Fibroblast of lung (primary cell): Measurements from ENCODE around the gene CD83. TPM values are rescaled to one million over a fixed set of nuclear protein-coding genes. Genes with fewer than 3 reads are reported as not detected.

ENCODE experiments used
- DNase-seq, 2 donors: peaks; one replicate each; pipeline versions ENCODE4 v3.0.0 to v3.0.0-alpha.2; 2010; ENCODE audit warnings: low read depth in 2 of 2
- H2AFZ ChIP-seq: 2 replicates; pipeline ENCODE4 v1.5.1; 2012; ENCODE audit warnings: low read length, control low read depth, inconsistent platforms
- H3K27ac ChIP-seq: 2 replicates; pipeline ENCODE4 v1.5.1; 2011; ENCODE audit warnings: low read length, control low read depth; ENCODE audit not compliant: insufficient read depth
- H3K27me3 ChIP-seq: 2 replicates; pipeline ENCODE4 v1.5.1; 2011; ENCODE audit warnings: mild to moderate bottlenecking, low read length; ENCODE audit not compliant: control insufficient read depth, insufficient read depth
- H3K36me3 ChIP-seq: 2 replicates; pipeline ENCODE4 v1.5.1; 2011; ENCODE audit warnings: low read length; ENCODE audit not compliant: control insufficient read depth, insufficient read depth
- H3K4me1 ChIP-seq: 2 replicates; pipeline ENCODE4 v1.5.1; 2011; ENCODE audit warnings: low read length; ENCODE audit not compliant: control insufficient read depth, insufficient read depth; ENCODE audit errors: extremely low read depth
- H3K4me2 ChIP-seq: 2 replicates; pipeline ENCODE4 v1.5.1; 2011; ENCODE audit warnings: low read length, control low read depth; ENCODE audit not compliant: insufficient read depth; ENCODE audit errors: extremely low read depth
- H3K4me3 ChIP-seq, 4 experiments: fragments of 200-600 bp in 1 of 4; sonication (generic) in 1 of 4; replicated peaks in 1 of 4; 2 replicates each; pipeline ENCODE4 v1.5.1; 2011 to 2016; ENCODE audit warnings: low read length in 4 of 4, low read depth in 3 of 4, mild to moderate bottlenecking in 3 of 4, control low read depth in 2 of 4, inconsistent platforms in 1 of 4, mixed read lengths in 1 of 4; ENCODE audit not compliant: insufficient read depth in 1 of 4; ENCODE audit errors: control extremely low read depth in 1 of 4
- H3K79me2 ChIP-seq: 2 replicates; pipeline ENCODE4 v1.5.1; 2012; ENCODE audit warnings: mild to moderate bottlenecking, low read length, inconsistent platforms; ENCODE audit not compliant: control insufficient read depth, insufficient read depth
- H3K9ac ChIP-seq: 2 replicates; pipeline ENCODE4 v1.5.1; 2011; ENCODE audit warnings: mild to moderate bottlenecking, low read length, control low read depth; ENCODE audit not compliant: insufficient read depth
- H3K9me3 ChIP-seq: 2 replicates; pipeline ENCODE4 v1.5.1; 2012; ENCODE audit warnings: low read depth, low read length; ENCODE audit not compliant: control insufficient read depth, insufficient read depth
- H4K20me1 ChIP-seq: 2 replicates; pipeline ENCODE4 v1.5.1; 2011; ENCODE audit warnings: low read length; ENCODE audit not compliant: control insufficient read depth, insufficient read depth; ENCODE audit errors: extremely low read depth
- EZH2 ChIP-seq: IDR thresholded peaks from 2 replicates; pipeline ENCODE4 v1.5.1; 2012; ENCODE audit warnings: low read length, control low read depth, mild to moderate bottlenecking; ENCODE audit errors: missing control alignments
- polyA plus RNA-seq, 2 donors: library from polyadenylated mRNA; depleted of rRNA in 1 of 2; stranded (reverse) in 1 of 2; unstranded in 1 of 2; fragments of >200 nt; gene quantifications; 2 replicates each; pipeline ENCODE4 v1.2.1, GENCODE V29; 2011 to 2012; ENCODE audit warnings: missing spikeins in 1 of 2
- total RNA-seq: library from RNA; depleted of rRNA; stranded (reverse); fragments of >200 nt; gene quantifications from 2 replicates; pipeline ENCODE4 v1.2.1, GENCODE V29; 2014
- TF ChIP-seq, protein P1 (sequence below), 2 donors: IDR thresholded peaks in 1 of 2; conservative IDR thresholded peaks in 1 of 2; 1 replicate in 1 of 2; 2 replicates in 1 of 2; pipeline ENCODE4 v1.5.1; 2011 to 2012; ENCODE audit warnings: low read length in 2 of 2, control low read depth in 1 of 2, inconsistent platforms in 1 of 2, low read depth in 1 of 2, mild to moderate bottlenecking in 1 of 2

Gene CD83
- total and polyA plus RNA-seq, 2 donors (not counting 1 experiment from before 2014, with no cell fraction given), result 2.1 to 5.0 TPM

DNA sequence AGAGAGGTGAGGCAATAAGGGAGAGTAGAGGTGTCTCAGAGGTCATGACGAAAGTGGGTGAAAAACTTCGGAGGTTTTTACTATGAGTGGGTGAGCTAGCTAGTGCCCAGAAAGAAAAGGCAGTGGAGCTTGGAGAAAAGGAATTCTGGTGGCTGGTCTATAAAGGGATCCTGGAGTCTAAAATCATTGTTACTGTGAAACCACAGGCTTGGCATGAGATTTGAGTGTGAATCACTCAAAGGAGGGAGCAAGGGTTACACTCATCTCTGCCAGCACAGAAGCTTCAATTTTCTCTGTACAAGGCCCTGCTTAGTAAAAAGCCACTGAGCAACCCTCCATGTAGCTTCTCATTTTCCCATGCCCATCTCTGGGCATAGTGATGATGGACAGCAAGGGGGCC, 47.5 kb downstream of the CD83 start:
- Histone ChIP-seq H2AFZ (no peak overlapping the region), H3K4me2 (no peak overlapping the region), H3K9me3 (no peaks in the 10 kb centered on the region), H3K9ac (no peak overlapping the region), H3K27ac (no peak overlapping the region), H3K4me3 (no peak overlapping the region), H3K4me1 (no peaks in the 10 kb centered on the region), H3K79me2 (no peaks in the 10 kb centered on the region), H3K36me3 (no peaks in the 10 kb centered on the region), H4K20me1 (no peaks in the 10 kb centered on the region), H3K27me3 (no peaks in the 10 kb centered on the region)
- TF ChIP-seq, protein P1, sequence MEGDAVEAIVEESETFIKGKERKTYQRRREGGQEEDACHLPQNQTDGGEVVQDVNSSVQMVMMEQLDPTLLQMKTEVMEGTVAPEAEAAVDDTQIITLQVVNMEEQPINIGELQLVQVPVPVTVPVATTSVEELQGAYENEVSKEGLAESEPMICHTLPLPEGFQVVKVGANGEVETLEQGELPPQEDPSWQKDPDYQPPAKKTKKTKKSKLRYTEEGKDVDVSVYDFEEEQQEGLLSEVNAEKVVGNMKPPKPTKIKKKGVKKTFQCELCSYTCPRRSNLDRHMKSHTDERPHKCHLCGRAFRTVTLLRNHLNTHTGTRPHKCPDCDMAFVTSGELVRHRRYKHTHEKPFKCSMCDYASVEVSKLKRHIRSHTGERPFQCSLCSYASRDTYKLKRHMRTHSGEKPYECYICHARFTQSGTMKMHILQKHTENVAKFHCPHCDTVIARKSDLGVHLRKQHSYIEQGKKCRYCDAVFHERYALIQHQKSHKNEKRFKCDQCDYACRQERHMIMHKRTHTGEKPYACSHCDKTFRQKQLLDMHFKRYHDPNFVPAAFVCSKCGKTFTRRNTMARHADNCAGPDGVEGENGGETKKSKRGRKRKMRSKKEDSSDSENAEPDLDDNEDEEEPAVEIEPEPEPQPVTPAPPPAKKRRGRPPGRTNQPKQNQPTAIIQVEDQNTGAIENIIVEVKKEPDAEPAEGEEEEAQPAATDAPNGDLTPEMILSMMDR (conservative IDR thresholded peaks at IDR 0.05 in 1 of 2, IDR thresholded peaks at IDR 0.05 in 1 of 2; ENCODE audit: low read depth in 1 of 2, low read length in 2 of 2), result no peak
- no peak for TF ChIP-seq EZH2
- peak; percentile 68 to 91 for DNase-seq

DNA sequence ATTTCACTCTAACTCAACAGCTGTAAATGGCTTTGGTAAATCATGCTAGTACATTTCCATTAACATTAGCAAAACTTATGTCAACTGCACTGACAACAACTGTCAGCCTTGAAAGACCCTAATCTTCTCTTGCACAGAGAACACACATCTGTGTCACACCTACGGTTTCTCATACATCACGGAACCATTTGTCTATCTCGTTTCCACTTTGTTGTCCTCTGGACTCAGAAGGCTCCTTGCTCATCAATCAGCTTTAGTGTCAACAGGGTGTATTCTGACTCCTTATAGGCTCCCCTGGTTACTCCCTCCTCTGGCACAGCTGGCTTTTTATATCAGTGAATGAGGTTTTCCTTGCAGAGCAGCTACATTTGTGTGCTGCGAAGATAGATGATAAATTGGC, 49.3 kb downstream of the CD83 start:
- Histone ChIP-seq H4K20me1 (no peaks in the 10 kb centered on the region), H3K9me3 (no peaks in the 10 kb centered on the region), H3K4me3 (no peak overlapping the region), H3K4me1 (no peaks in the 10 kb centered on the region), H3K27me3 (no peaks in the 10 kb centered on the region), H2AFZ (no peak overlapping the region), H3K79me2 (no peaks in the 10 kb centered on the region), H3K27ac (no peak overlapping the region), H3K4me2 (no peak overlapping the region), H3K9ac (no peak overlapping the region), H3K36me3 (no peaks in the 10 kb centered on the region)
- no peak for DNase-seq
- TF ChIP-seq EZH2, result no peak
- TF ChIP-seq, protein P1 (conservative IDR thresholded peaks at IDR 0.05 in 1 of 2, IDR thresholded peaks at IDR 0.05 in 1 of 2; ENCODE audit: low read depth in 1 of 2, low read length in 2 of 2), result no peak

DNA sequence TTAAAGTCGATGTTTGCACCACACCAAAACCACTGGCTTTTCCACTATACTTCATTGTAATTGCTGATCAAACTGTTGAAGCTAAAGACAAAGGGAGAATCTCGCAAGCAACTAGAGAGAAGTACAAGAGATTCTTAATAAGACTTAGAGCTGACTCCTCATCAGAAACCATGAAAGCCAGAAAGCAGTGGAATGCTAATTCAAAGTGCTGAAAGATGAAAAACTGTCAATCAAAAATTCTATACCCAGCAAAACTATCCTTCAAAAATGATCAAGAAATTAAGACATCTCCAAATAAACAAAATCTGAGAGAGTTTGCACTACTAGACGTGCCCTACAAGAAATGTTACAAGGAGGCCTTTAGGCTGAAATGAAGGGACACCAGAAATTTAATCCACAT, 52.6 kb downstream of the CD83 start:
- no peaks in the 10 kb centered on the region for H3K9me3 ChIP-seq
- H4K20me1 ChIP-seq, result no peaks in the 10 kb centered on the region
- TF ChIP-seq EZH2, result no peak
- TF ChIP-seq, protein P1 (conservative IDR thresholded peaks at IDR 0.05 in 1 of 2, IDR thresholded peaks at IDR 0.05 in 1 of 2; ENCODE audit: low read depth in 1 of 2, low read length in 2 of 2), result no peak
- H3K9ac ChIP-seq, result no peak overlapping the region
- H3K36me3 ChIP-seq, result no peaks in the 10 kb centered on the region
- no peak overlapping the region for H3K27ac ChIP-seq
- no peak for DNase-seq
- no peak overlapping the region for H3K4me2 ChIP-seq
- H3K79me2 ChIP-seq, result no peaks in the 10 kb centered on the region
- H3K27me3 ChIP-seq, result no peaks in the 10 kb centered on the region
- no peak overlapping the region for H2AFZ ChIP-seq
- no peak overlapping the region for H3K4me3 ChIP-seq
- H3K4me1 ChIP-seq, result no peaks in the 10 kb centered on the region
